Natural killer cell (primary cell): ENCODE data around the gene NCK2. TPM values are rescaled to one million over a fixed set of nuclear protein-coding genes. Genes with fewer than 3 reads are reported as not detected.
A peak's percentile ranks its signal among the peaks of the same experiment; 100 is the strongest.

Experiments used
- ATAC-seq, 3 donors: fragments of 150-1000 bp in 2 of 3; fragments of 200-7000 bp in 1 of 3; cut with Tn5 transposase; 1 replicate in 1 of 3; 2 replicates in 2 of 3; pipeline ENCODE4 v1.10.0; 2021; ENCODE audit warnings: mild to moderate bottlenecking in 2 of 3, moderate library complexity in 2 of 3
- DNase-seq, 2 donors: peaks; one replicate each; pipeline versions ENCODE4 v3.0.0 to v3.0.0-alpha.2; 2013 to 2021; ENCODE audit warnings: mixed read lengths in 1 of 2
- H3K27ac ChIP-seq: one replicate; pipeline ENCODE4 v1.5.1; 2013; ENCODE audit warnings: mild to moderate bottlenecking, low read length
- H3K27me3 ChIP-seq: one replicate; pipeline ENCODE4 v1.6.1; 2013; ENCODE audit warnings: low read length; ENCODE audit not compliant: control insufficient read depth, insufficient read depth
- H3K36me3 ChIP-seq: one replicate; pipeline ENCODE4 v1.6.1; 2013; ENCODE audit warnings: low read length; ENCODE audit not compliant: control insufficient read depth, insufficient read depth
- H3K4me1 ChIP-seq: one replicate; pipeline ENCODE4 v1.6.1; 2013; ENCODE audit warnings: low read length; ENCODE audit not compliant: control insufficient read depth, insufficient read depth
- H3K4me3 ChIP-seq: one replicate; pipeline ENCODE4 v1.5.1; 2013; ENCODE audit warnings: low read length
- H3K9me3 ChIP-seq: one replicate; pipeline ENCODE4 v1.6.1; 2013; ENCODE audit warnings: low read length; ENCODE audit not compliant: control insufficient read depth, insufficient read depth
- H3K27ac Mint-ChIP-seq, 2 donors: one replicate each; pipeline ENCODE4 v1.8.0; 2022; ENCODE audit warnings: mild to moderate bottlenecking in 2 of 2, mixed read lengths in 2 of 2, moderate library complexity in 1 of 2
- H3K27me3 Mint-ChIP-seq, 2 donors: one replicate each; pipeline ENCODE4 v1.8.0; 2022; ENCODE audit warnings: low read depth in 2 of 2, mixed read lengths in 2 of 2
- H3K36me3 Mint-ChIP-seq: one replicate; pipeline ENCODE4 v1.8.0; 2022; ENCODE audit warnings: mixed read lengths
- H3K4me1 Mint-ChIP-seq, 2 donors: one replicate each; pipeline ENCODE4 v1.8.0; 2022; ENCODE audit warnings: mixed read lengths in 2 of 2
- H3K4me3 Mint-ChIP-seq: one replicate; pipeline ENCODE4 v1.8.0; 2022; ENCODE audit warnings: mild to moderate bottlenecking, moderate library complexity, mixed read lengths
- H3K9me3 Mint-ChIP-seq, 2 donors: one replicate each; pipeline ENCODE4 v1.8.0; 2022; ENCODE audit warnings: mixed read lengths in 2 of 2
- WGBS: methylation state at CpG from one replicate; pipeline ENCODE4 v1.1.7; 2013; ENCODE audit warnings: missing lambda C conversion rate; ENCODE audit not compliant: insufficient coverage; 5-methylcytosine and 5-hydroxymethylcytosine counted together
- intact Hi-C: fragments of 100-400 bp; cut with micrococcal nuclease; formaldehyde crosslinking; loops from one replicate; pipeline ENCODE4 v1.14.2; 2022
- total RNA-seq, 4 donors: library from RNA; stranded (reverse); fragments of 120-200 nt in 1 of 4; gene quantifications; one replicate each; pipeline versions ENCODE4 v1.2.3 to v1.2.4, GENCODE V29; 2013 to 2022
- TF ChIP-seq, protein P1 (sequence below): fragments of 200-600 bp; IDR thresholded peaks from one replicate; pipeline ENCODE4 v1.8.0; 2022; ENCODE audit warnings: antibody characterized with exemption

The NCK2 gene
- total RNA-seq, 3 donors from 2014 or later (not counting 1 experiment from before 2014, with no cell fraction given) = 34.1 to 50.8 (median 43.0) TPM

DNA sequence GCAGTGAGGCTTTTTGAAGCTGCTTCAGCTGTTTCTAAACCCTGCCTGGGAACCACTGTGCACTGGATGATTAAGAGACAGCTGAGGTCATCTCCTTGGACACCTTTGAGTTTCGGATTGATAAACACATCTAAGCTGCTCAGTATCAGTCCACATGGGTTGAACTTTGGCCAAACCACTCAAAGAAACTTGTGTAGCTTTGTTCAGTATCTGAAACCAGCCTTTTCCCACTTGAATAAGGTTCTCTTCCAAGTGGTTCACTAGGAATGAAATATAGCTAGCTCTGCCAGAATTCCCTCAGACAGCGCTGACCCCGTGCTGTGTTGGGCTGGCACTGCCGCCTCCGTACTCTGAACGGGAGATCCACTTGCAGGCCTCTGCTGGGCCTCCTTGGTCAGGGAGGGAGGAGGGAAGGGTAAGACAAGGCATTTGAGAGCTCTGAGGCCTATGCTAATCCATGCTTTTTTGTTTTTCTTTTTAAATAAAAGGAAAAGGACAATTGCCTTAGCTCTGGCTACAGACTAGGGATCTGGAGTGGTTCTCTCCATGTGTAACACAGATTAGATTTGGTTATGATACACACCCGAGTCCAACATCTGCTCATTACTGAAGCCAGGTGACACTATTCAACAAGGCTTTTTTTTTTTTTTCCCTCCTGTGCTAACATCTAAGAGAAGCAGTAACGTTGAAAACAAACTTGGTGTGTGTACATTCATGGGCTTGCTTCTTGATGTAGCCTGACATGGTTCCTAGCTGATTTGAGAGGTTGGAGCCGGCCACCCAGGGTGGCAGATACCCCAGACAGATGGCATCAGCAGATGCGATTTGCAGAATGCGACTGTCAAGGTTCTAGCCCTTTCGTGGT lies 67.7 kb downstream of the NCK2 start:
- Mint-ChIP-seq H3K4me3 (no peak overlapping the region), H3K27ac (peak overlapping the region; percentile 6 to 49), H3K9me3 (no peaks in the 10 kb centered on the region), H3K4me1 (peaks cover 66 to 71% of the 10 kb centered on the region in 2 donors), H3K36me3 (no peaks in the 10 kb centered on the region), H3K27me3 (no peaks in the 10 kb centered on the region)
- no peak for ATAC-seq
- intact Hi-C loops = no loop called here
- Histone ChIP-seq H3K27ac (no peak overlapping the region), H3K4me3 (no peak overlapping the region), H3K9me3 (no peaks in the 10 kb centered on the region), H3K4me1 (peaks cover 49% of the 10 kb centered on the region), H3K36me3 (peaks cover 14% of the 10 kb centered on the region), H3K27me3 (no peaks in the 10 kb centered on the region)
- WGBS = 93% methylated on average over 12 of the region's 12 CpGs
- no peak for DNase-seq
- TF ChIP-seq, protein P1, sequence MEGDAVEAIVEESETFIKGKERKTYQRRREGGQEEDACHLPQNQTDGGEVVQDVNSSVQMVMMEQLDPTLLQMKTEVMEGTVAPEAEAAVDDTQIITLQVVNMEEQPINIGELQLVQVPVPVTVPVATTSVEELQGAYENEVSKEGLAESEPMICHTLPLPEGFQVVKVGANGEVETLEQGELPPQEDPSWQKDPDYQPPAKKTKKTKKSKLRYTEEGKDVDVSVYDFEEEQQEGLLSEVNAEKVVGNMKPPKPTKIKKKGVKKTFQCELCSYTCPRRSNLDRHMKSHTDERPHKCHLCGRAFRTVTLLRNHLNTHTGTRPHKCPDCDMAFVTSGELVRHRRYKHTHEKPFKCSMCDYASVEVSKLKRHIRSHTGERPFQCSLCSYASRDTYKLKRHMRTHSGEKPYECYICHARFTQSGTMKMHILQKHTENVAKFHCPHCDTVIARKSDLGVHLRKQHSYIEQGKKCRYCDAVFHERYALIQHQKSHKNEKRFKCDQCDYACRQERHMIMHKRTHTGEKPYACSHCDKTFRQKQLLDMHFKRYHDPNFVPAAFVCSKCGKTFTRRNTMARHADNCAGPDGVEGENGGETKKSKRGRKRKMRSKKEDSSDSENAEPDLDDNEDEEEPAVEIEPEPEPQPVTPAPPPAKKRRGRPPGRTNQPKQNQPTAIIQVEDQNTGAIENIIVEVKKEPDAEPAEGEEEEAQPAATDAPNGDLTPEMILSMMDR = no peak

GRCh38 chr2:105813045-105813315 lies 68.3 kb downstream of the NCK2 start:
- Histone ChIP-seq H3K27me3 (no peaks in the 10 kb centered on the region), H3K9me3 (no peaks in the 10 kb centered on the region), H3K27ac (no peak overlapping the region), H3K36me3 (peaks cover 14% of the 10 kb centered on the region), H3K4me1 (peaks cover 48% of the 10 kb centered on the region), H3K4me3 (no peak overlapping the region)
- ATAC-seq (no peak), DNase-seq (no peak)
- intact Hi-C loops = no loop called here
- H3K27ac Mint-ChIP-seq = peak overlapping the region in 1 of 2 donors; percentile 45
- TF ChIP-seq, protein P1 = no peak
- H3K27me3 Mint-ChIP-seq = no peaks in the 10 kb centered on the region
- H3K9me3 Mint-ChIP-seq = no peaks in the 10 kb centered on the region
- 92% methylated on average over 4 of the region's 4 CpGs for WGBS
- no peak overlapping the region for H3K4me3 Mint-ChIP-seq
- no peaks in the 10 kb centered on the region for H3K36me3 Mint-ChIP-seq
- H3K4me1 Mint-ChIP-seq = peaks cover 61 to 68% of the 10 kb centered on the region in 2 donors

GRCh38 chr2:105813405-105813804 lies 68.7 kb downstream of the NCK2 start:
- H3K4me1 Mint-ChIP-seq = peaks cover 57 to 64% of the 10 kb centered on the region in 2 donors
- 87% methylated on average over 5 of the region's 5 CpGs for WGBS
- H3K27me3 ChIP-seq = no peaks in the 10 kb centered on the region
- no peak for ATAC-seq
- peak overlapping the region in 1 of 2 donors; percentile 45 for H3K27ac Mint-ChIP-seq
- H3K4me1 ChIP-seq = peaks cover 43% of the 10 kb centered on the region
- no peak overlapping the region for H3K4me3 Mint-ChIP-seq
- no peaks in the 10 kb centered on the region for H3K9me3 Mint-ChIP-seq
- no peak overlapping the region for H3K4me3 ChIP-seq
- peaks cover 15% of the 10 kb centered on the region for H3K36me3 ChIP-seq
- TF ChIP-seq, protein P1 = no peak
- H3K36me3 Mint-ChIP-seq = no peaks in the 10 kb centered on the region
- no peak for DNase-seq
- H3K9me3 ChIP-seq = no peaks in the 10 kb centered on the region
- intact Hi-C loops = no loop called here
- H3K27ac ChIP-seq = no peak overlapping the region
- H3K27me3 Mint-ChIP-seq = no peaks in the 10 kb centered on the region
